GM21786 (cell line): ENCODE data around the gene MEDAG.

ENCODE experiments used
- ATAC-seq: cut with Tn5 transposase; IDR thresholded peaks from one replicate; pipeline ENCODE4 v1.9.1; 2021; ENCODE audit not compliant: unreplicated experiment

Gene MEDAG

GRCh38 chr13:30905932-30906383 lies at the start of gene MEDAG:
Gene MEDAG (plus strand): TSS chr13:30906271. CDS start chr13:30906516, 245 bp downstream.
- ATAC-seq, result no peak

GRCh38 chr13:30857018-30857417 lies 49.1 kb upstream of the MEDAG start:
- ATAC-seq, result no peak

- ATAC-seq, result no peak
These were observed 48.4 kb upstream of the MEDAG start for GRCh38 chr13:30857636-30858035.

GRCh38 chr13:30859326-30859725 lies 46.7 kb upstream of the MEDAG start:
- ATAC-seq, result no peak

- no peak for ATAC-seq
These were observed 44.9 kb upstream of the MEDAG start for GRCh38 chr13:30861163-30861562.

- ATAC-seq, result no peak
These were observed 44.1 kb upstream of the MEDAG start for GRCh38 chr13:30861836-30862467.

- no peak for ATAC-seq
These were observed 43.4 kb upstream of the MEDAG start for GRCh38 chr13:30862707-30863106.

- ATAC-seq, result no peak
These were observed 42.8 kb upstream of the MEDAG start for GRCh38 chr13:30863231-30863630.

- no peak for ATAC-seq
These were observed 42.3 kb upstream of the MEDAG start for GRCh38 chr13:30863796-30864195.

- no peak for ATAC-seq
These were observed 41.5 kb upstream of the MEDAG start for GRCh38 chr13:30864433-30865122.

GRCh38 chr13:30865123-30866049 lies 40.7 kb upstream of the MEDAG start:
- peak; percentile 75 for ATAC-seq

GRCh38 chr13:30866677-30867076 lies 39.4 kb upstream of the MEDAG start:
- ATAC-seq, result no peak

- no peak for ATAC-seq
These were observed 38.9 kb upstream of the MEDAG start for GRCh38 chr13:30867089-30867669.

- ATAC-seq, result no peak
These were observed 37.1 kb upstream of the MEDAG start for GRCh38 chr13:30868799-30869470.

GRCh38 chr13:30869491-30869890 lies 36.6 kb upstream of the MEDAG start:
- ATAC-seq, result no peak

- ATAC-seq, result no peak
These were observed 35.8 kb upstream of the MEDAG start for GRCh38 chr13:30870049-30870884.

GRCh38 chr13:30870916-30871587 lies 35.0 kb upstream of the MEDAG start:
- no peak for ATAC-seq

- no peak for ATAC-seq
These were observed 34.3 kb upstream of the MEDAG start for GRCh38 chr13:30871588-30872275.

- ATAC-seq, result no peak
These were observed 33.8 kb upstream of the MEDAG start for GRCh38 chr13:30872276-30872594.
